Suprapubic skin (tissue), 4 donors: Measurements from ENCODE around the gene SETBP1. TPM values are rescaled to one million over a fixed set of nuclear protein-coding genes. Genes with fewer than 3 reads are reported as not detected.

Source experiments
- DNase-seq, 2 donors: peaks; one replicate each; pipeline ENCODE4 v3.0.0-alpha.2; 2019; ENCODE audit warnings: low spot score in 2 of 2
- H3K27ac ChIP-seq: fragments of 200-600 bp; sonication (generic); one replicate; pipeline ENCODE4 v1.5.1; 2019
- H3K27me3 ChIP-seq: fragments of 200-600 bp; sonication (generic); one replicate; pipeline ENCODE4 v1.5.1; 2019
- H3K36me3 ChIP-seq: fragments of 200-600 bp; sonication (generic); one replicate; pipeline ENCODE4 v1.5.1; 2019
- H3K4me1 ChIP-seq: fragments of 200-600 bp; sonication (generic); one replicate; pipeline ENCODE4 v1.5.1; 2019
- H3K4me3 ChIP-seq: fragments of 200-600 bp; sonication (generic); one replicate; pipeline ENCODE4 v1.5.1; 2019; ENCODE audit warnings: mild to moderate bottlenecking
- H3K9me3 ChIP-seq: fragments of 200-600 bp; sonication (generic); one replicate; pipeline ENCODE4 v1.5.1; 2019
- EP300 ChIP-seq: sonication (generic); formaldehyde crosslinking; IDR thresholded peaks from one replicate; pipeline ENCODE4 v1.6.1; 2017; ENCODE audit warnings: antibody characterized with exemption
- POLR2A ChIP-seq, 2 donors: fragments of 450-650 bp; IDR thresholded peaks; one replicate each; pipeline ENCODE4 v1.6.1; 2017; ENCODE audit warnings: antibody characterized with exemption in 2 of 2, mild to moderate bottlenecking in 2 of 2, moderate library complexity in 2 of 2
- POLR2AphosphoS5 ChIP-seq, 3 donors: sonication (generic); formaldehyde crosslinking; IDR thresholded peaks; one replicate each; pipeline ENCODE4 v1.6.1; 2017; ENCODE audit warnings: antibody characterized with exemption in 3 of 3
- WGBS: methylation state at CpG from one replicate; pipeline ENCODE4 v1.1.5; 2018; 5-methylcytosine and 5-hydroxymethylcytosine counted together
- total RNA-seq, 4 donors: library from RNA; depleted of rRNA; stranded (reverse); fragments of >200 nt; gene quantifications; one replicate each; pipeline ENCODE4 v1.1.0, GENCODE V29; 2016
- TF ChIP-seq, protein P1 (sequence below), 2 donors: fragments of 200-600 bp in 1 of 2; fragments of 450-650 bp in 1 of 2; sonication (generic) in 1 of 2; IDR thresholded peaks; one replicate each; pipeline ENCODE4 v1.5.1; 2016 to 2019; ENCODE audit warnings: antibody characterized with exemption in 2 of 2, mild to moderate bottlenecking in 1 of 2, moderate library complexity in 1 of 2

SETBP1 gene
- total RNA-seq, 4 donors from 2014 or later: 13.1 to 25.6 (median 17.2) TPM

GRCh38 chr18:44851856-44852621 is 171.4 kb downstream of the SETBP1 start:
- no peak overlapping the region for H3K27ac ChIP-seq
- no peaks in the 10 kb centered on the region for H3K36me3 ChIP-seq
- H3K4me1 ChIP-seq: peaks cover 8% of the 10 kb centered on the region
- WGBS: 96% methylated on average over 11 of the region's 13 CpGs
- no peaks in the 10 kb centered on the region for H3K9me3 ChIP-seq
- no peak for DNase-seq
- TF ChIP-seq EP300: no peak
- no peak for TF ChIP-seq POLR2A (IDR thresholded peaks at IDR 0.05)
- H3K4me3 ChIP-seq: no peak overlapping the region
- H3K27me3 ChIP-seq: no peaks in the 10 kb centered on the region

DNA sequence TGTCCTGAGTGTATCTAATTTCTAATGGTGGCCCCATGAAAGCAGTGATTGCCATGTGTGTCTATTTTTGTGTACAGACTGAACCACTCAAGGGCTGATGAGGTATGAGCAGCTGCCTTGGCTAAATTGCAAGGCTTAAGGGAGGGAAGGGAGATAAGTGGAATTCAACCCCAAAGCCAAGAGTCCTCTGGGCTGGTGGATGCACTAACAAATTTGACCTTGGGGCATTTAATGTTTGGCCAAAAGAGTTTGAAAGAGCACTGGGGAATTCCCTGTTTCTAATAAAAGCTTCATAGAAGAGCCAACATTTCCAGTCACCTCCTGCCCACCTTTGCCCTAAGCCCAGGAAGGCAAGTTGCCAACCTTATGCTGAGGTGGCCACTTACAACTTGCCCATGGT is 172.1 kb downstream of the SETBP1 start:
- Histone ChIP-seq H3K4me3 (no peak overlapping the region), H3K36me3 (no peaks in the 10 kb centered on the region), H3K9me3 (no peaks in the 10 kb centered on the region), H3K4me1 (peaks cover 8% of the 10 kb centered on the region), H3K27ac (no peak overlapping the region), H3K27me3 (no peaks in the 10 kb centered on the region)
- no peak for DNase-seq
- TF ChIP-seq POLR2A (IDR thresholded peaks at IDR 0.05): no peak
- no peak for TF ChIP-seq EP300
- TF ChIP-seq, protein P1, sequence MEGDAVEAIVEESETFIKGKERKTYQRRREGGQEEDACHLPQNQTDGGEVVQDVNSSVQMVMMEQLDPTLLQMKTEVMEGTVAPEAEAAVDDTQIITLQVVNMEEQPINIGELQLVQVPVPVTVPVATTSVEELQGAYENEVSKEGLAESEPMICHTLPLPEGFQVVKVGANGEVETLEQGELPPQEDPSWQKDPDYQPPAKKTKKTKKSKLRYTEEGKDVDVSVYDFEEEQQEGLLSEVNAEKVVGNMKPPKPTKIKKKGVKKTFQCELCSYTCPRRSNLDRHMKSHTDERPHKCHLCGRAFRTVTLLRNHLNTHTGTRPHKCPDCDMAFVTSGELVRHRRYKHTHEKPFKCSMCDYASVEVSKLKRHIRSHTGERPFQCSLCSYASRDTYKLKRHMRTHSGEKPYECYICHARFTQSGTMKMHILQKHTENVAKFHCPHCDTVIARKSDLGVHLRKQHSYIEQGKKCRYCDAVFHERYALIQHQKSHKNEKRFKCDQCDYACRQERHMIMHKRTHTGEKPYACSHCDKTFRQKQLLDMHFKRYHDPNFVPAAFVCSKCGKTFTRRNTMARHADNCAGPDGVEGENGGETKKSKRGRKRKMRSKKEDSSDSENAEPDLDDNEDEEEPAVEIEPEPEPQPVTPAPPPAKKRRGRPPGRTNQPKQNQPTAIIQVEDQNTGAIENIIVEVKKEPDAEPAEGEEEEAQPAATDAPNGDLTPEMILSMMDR (IDR thresholded peaks at IDR 0.05): no peak
- no peak for TF ChIP-seq POLR2AphosphoS5 (IDR thresholded peaks at IDR 0.05)

GRCh38 chr18:44853430-44853829 is 172.7 kb downstream of the SETBP1 start:
- DNase-seq: no peak
- TF ChIP-seq POLR2A (IDR thresholded peaks at IDR 0.05) (no peak), EP300 (no peak), POLR2AphosphoS5 (IDR thresholded peaks at IDR 0.05) (no peak)
- TF ChIP-seq, protein P1 (IDR thresholded peaks at IDR 0.05): no peak
- H3K4me3 ChIP-seq: no peak overlapping the region
- 82% methylated on average over 2 of the region's 2 CpGs for WGBS
- H3K9me3 ChIP-seq: no peaks in the 10 kb centered on the region
- no peaks in the 10 kb centered on the region for H3K27me3 ChIP-seq
- no peaks in the 10 kb centered on the region for H3K36me3 ChIP-seq
- H3K4me1 ChIP-seq: peaks cover 8% of the 10 kb centered on the region
- H3K27ac ChIP-seq: no peak overlapping the region

DNA sequence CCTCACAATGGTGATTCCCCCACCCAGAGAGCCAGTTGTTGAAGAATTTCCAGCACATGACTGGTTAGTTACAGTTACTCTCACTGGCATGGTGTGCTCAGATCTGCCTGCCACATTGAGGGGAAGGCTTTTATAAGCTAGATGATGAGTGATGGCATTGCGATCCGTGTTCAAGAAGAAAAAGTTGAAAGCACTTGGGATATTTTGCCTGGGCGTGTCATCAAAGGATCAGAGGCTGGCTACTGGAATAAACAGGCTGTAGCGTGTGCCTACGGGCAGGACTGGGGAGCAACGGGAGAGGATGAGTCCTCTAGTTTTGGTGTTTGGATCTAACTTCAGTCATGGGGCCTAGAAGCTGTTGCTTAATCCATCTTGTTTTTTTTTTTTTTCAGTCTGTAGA is 175.0 kb downstream of the SETBP1 start:
- Histone ChIP-seq H3K9me3 (no peaks in the 10 kb centered on the region), H3K27me3 (no peaks in the 10 kb centered on the region), H3K36me3 (no peaks in the 10 kb centered on the region), H3K4me1 (peaks cover 18% of the 10 kb centered on the region), H3K4me3 (no peak overlapping the region), H3K27ac (no peak overlapping the region)
- no peak for TF ChIP-seq EP300
- no peak for TF ChIP-seq POLR2A (IDR thresholded peaks at IDR 0.05)
- TF ChIP-seq POLR2AphosphoS5 (IDR thresholded peaks at IDR 0.05): no peak
- TF ChIP-seq, protein P1 (IDR thresholded peaks at IDR 0.05): no peak
- WGBS: 57% methylated on average over 6 of the region's 6 CpGs
- DNase-seq: no peak

DNA sequence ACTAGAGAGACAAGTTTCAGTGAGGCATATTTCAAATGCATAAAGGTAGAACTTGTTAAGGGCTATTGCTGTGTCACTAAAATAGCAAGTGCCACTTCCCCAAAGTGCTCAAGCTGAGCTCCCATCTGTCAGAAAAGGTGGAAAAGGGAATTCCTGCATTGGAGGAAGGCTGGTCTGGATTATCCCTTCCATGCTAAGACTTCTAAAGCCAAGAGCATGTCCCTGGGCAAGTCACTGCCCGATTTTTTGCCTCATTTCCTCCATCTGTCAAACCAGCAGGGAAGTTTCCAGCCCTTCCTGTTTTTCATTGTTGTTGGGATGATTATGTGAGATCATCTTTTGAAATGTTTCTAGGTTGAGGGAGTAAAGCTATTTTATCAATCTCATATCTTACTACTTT is 175.5 kb downstream of the SETBP1 start:
- no peak for DNase-seq
- WGBS: 21% methylated on average over 1 of the region's 1 CpG
- H3K4me3 ChIP-seq: no peak overlapping the region
- H3K27me3 ChIP-seq: no peaks in the 10 kb centered on the region
- no peaks in the 10 kb centered on the region for H3K9me3 ChIP-seq
- H3K27ac ChIP-seq: no peak overlapping the region
- no peaks in the 10 kb centered on the region for H3K36me3 ChIP-seq
- H3K4me1 ChIP-seq: peaks cover 18% of the 10 kb centered on the region
- TF ChIP-seq POLR2AphosphoS5 (IDR thresholded peaks at IDR 0.05) (no peak), EP300 (no peak), POLR2A (IDR thresholded peaks at IDR 0.05) (no peak)
- TF ChIP-seq, protein P1 (IDR thresholded peaks at IDR 0.05): no peak
